Smooth muscle cell of trachea (primary cell): ENCODE data around the gene PIRT. TPM values are rescaled to one million over a fixed set of nuclear protein-coding genes. Genes with fewer than 3 reads are reported as not detected.

ENCODE experiments used
- total RNA-seq: library from RNA; depleted of rRNA; stranded (reverse); fragments of >200 nt; gene quantifications from 2 replicates; pipeline ENCODE4 v1.2.1, GENCODE V29; 2014

PIRT gene
- total RNA-seq = not detected in 2 replicates

GRCh38 chr17:10837921-10838320 lies at the start of gene PIRT:
PIRT (minus strand) TSS chr17:10838087; CDS start chr17:10825645, 12,442 bp downstream.

GRCh38 chr17:10803830-10804475 lies 33.9 kb downstream of the PIRT start, which contains the start of gene TMEM238L:
TMEM238L (minus strand) TSS chr17:10804099; CDS start chr17:10803963, 136 bp downstream.

Other genes starting within 250 kb of the PIRT start
- 0.33 and 0.44 TPM in 2 replicates for gene MYH3, start 180.8 kb downstream of the PIRT start, total RNA-seq
- gene SCO1, start 140.6 kb downstream of the PIRT start, total RNA-seq = 22.8 and 39.9 TPM in 2 replicates
- gene ADPRM, start 140.5 kb downstream of the PIRT start, total RNA-seq = 13.7 and 15.5 TPM in 2 replicates
- 1.2 and 2.8 TPM in 2 replicates for gene TMEM220, start 108.1 kb downstream of the PIRT start, total RNA-seq
- gene TMEM238L, start 34.0 kb downstream of the PIRT start, total RNA-seq = not detected in 2 replicates